H9 (cell line): ENCODE measurements around the gene MBTD1. TPM values are rescaled to one million over a fixed set of nuclear protein-coding genes. Genes with fewer than 3 reads are reported as not detected.

Source experiments
- DNase-seq: peaks from one replicate; pipeline ENCODE4 v3.0.0-alpha.2; 2017
- H2AFZ ChIP-seq: one replicate; pipeline ENCODE4 v1.6.1; 2013; ENCODE audit warnings: mild to moderate bottlenecking, low read length, control low read depth, moderate library complexity
- H2AK5ac ChIP-seq: 2 replicates; pipeline ENCODE4 v1.6.1; 2013; ENCODE audit warnings: low read length, control low read depth, mixed read lengths; ENCODE audit not compliant: insufficient read length
- H2BK120ac ChIP-seq: one replicate; pipeline ENCODE4 v1.6.1; 2013; ENCODE audit warnings: low read depth, mild to moderate bottlenecking, low read length, control low read depth, inconsistent platforms; ENCODE audit not compliant: poor library complexity, severe bottlenecking
- H2BK12ac ChIP-seq: 2 replicates; pipeline ENCODE4 v1.6.1; 2013; ENCODE audit warnings: low read length, control low read depth, mixed read lengths, low read depth; ENCODE audit not compliant: insufficient read length
- H2BK15ac ChIP-seq: 2 replicates; pipeline ENCODE4 v1.6.1; 2013; ENCODE audit warnings: low read depth, low read length, control low read depth
- H2BK20ac ChIP-seq: one replicate; pipeline ENCODE4 v1.6.1; 2013; ENCODE audit warnings: low read depth, mild to moderate bottlenecking, low read length, control low read depth, inconsistent platforms; ENCODE audit not compliant: poor library complexity, severe bottlenecking
- H2BK5ac ChIP-seq: 2 replicates; pipeline ENCODE4 v1.6.1; 2013; ENCODE audit warnings: low read length, control low read depth, mixed read lengths; ENCODE audit not compliant: insufficient read length
- H3K14ac ChIP-seq: 2 replicates; pipeline ENCODE4 v1.6.1; 2013; ENCODE audit warnings: low read length, control low read depth; ENCODE audit not compliant: insufficient read depth
- H3K18ac ChIP-seq: 2 replicates; pipeline ENCODE4 v1.6.1; 2013; ENCODE audit warnings: low read depth, mild to moderate bottlenecking, mixed read lengths, low read length, control low read depth; ENCODE audit not compliant: insufficient read length
- H3K23ac ChIP-seq: 2 replicates; pipeline ENCODE4 v1.6.1; 2013; ENCODE audit warnings: low read length, control low read depth, mixed read lengths, low read depth; ENCODE audit not compliant: insufficient read length
- H3K23me2 ChIP-seq: 2 replicates; pipeline ENCODE4 v1.6.1; 2013; ENCODE audit warnings: low read depth, mild to moderate bottlenecking, mixed read lengths, low read length, control low read depth; ENCODE audit not compliant: insufficient read length, poor library complexity, severe bottlenecking
- H3K27ac ChIP-seq: 2 replicates; pipeline ENCODE4 v1.5.1; 2013; ENCODE audit warnings: low read length, control low read depth, mixed read lengths, low read depth; ENCODE audit not compliant: insufficient read length
- H3K27me3 ChIP-seq: 2 replicates; pipeline ENCODE4 v1.6.1; 2013; ENCODE audit warnings: low read length, control low read depth, inconsistent platforms; ENCODE audit not compliant: insufficient read depth
- H3K4ac ChIP-seq: 2 replicates; pipeline ENCODE4 v1.6.1; 2013; ENCODE audit warnings: low read depth, mild to moderate bottlenecking, control low read depth, inconsistent platforms, low read length, moderate library complexity
- H3K4me1 ChIP-seq: 2 replicates; pipeline ENCODE4 v1.6.1; 2013; ENCODE audit warnings: low read length, control low read depth, inconsistent platforms; ENCODE audit not compliant: insufficient read depth
- H3K4me2 ChIP-seq: 2 replicates; pipeline ENCODE4 v1.6.1; 2013; ENCODE audit warnings: low read length, control low read depth, mixed read lengths; ENCODE audit not compliant: insufficient read length, insufficient read depth
- H3K56ac ChIP-seq: 2 replicates; pipeline ENCODE4 v1.6.1; 2013; ENCODE audit warnings: low read depth, mild to moderate bottlenecking, mixed read lengths, low read length, control low read depth; ENCODE audit not compliant: insufficient read length
- H3K79me1 ChIP-seq: 2 replicates; pipeline ENCODE4 v1.6.1; 2013; ENCODE audit warnings: low read depth, mild to moderate bottlenecking, moderate library complexity, low read length, control low read depth, inconsistent platforms; ENCODE audit not compliant: insufficient read depth, poor library complexity, severe bottlenecking
- H3K79me2 ChIP-seq: 2 replicates; pipeline ENCODE4 v1.6.1; 2013; ENCODE audit warnings: low read length, control low read depth, inconsistent platforms; ENCODE audit not compliant: insufficient read depth
- H3K9ac ChIP-seq: 2 replicates; pipeline ENCODE4 v1.6.1; 2013; ENCODE audit warnings: low read length, control low read depth, mixed read lengths; ENCODE audit not compliant: insufficient read length; ENCODE audit errors: extremely low read depth
- H3K9me3 ChIP-seq: one replicate; pipeline ENCODE4 v1.6.1; 2013; ENCODE audit warnings: low read depth, low read length, inconsistent platforms; ENCODE audit not compliant: control insufficient read depth
- H3T11ph ChIP-seq: one replicate; pipeline ENCODE4 v1.6.1; 2013; ENCODE audit warnings: mild to moderate bottlenecking, low read length, control low read depth, inconsistent platforms
- H4K20me1 ChIP-seq: one replicate; pipeline ENCODE4 v1.6.1; 2013; ENCODE audit not compliant: control insufficient read depth, insufficient read length, insufficient read depth
- H4K5ac ChIP-seq: 2 replicates; pipeline ENCODE4 v1.6.1; 2013; ENCODE audit warnings: low read depth, mild to moderate bottlenecking, mixed read lengths, low read length, control low read depth; ENCODE audit not compliant: insufficient read length
- H4K8ac ChIP-seq: replicated peaks from 2 replicates; pipeline ENCODE4 v1.6.1; 2013; ENCODE audit warnings: low read length, control low read depth, mixed read lengths, low read depth; ENCODE audit not compliant: insufficient read length
- H4K91ac ChIP-seq: 2 replicates; pipeline ENCODE4 v1.6.1; 2013; ENCODE audit warnings: low read depth, mild to moderate bottlenecking, moderate library complexity, mixed read lengths, low read length, control low read depth; ENCODE audit not compliant: insufficient read length
- H3K27ac Mint-ChIP-seq, 3 experiments: 2 replicates in 2 of 3; 3 replicates in 1 of 3; pipeline ENCODE4 v1.8.0; 2020 to 2021; ENCODE audit warnings: mixed read lengths in 3 of 3, mild to moderate bottlenecking in 1 of 3, moderate library complexity in 1 of 3
- H3K27me3 Mint-ChIP-seq: 2 replicates; pipeline ENCODE4 v1.8.0; 2021; ENCODE audit warnings: low read depth, mild to moderate bottlenecking, moderate library complexity, mixed read lengths
- H3K36me3 Mint-ChIP-seq, 3 experiments: 2 replicates in 2 of 3; 3 replicates in 1 of 3; pipeline ENCODE4 v1.8.0; 2020 to 2021; ENCODE audit warnings: low read depth in 3 of 3, mixed read lengths in 3 of 3; ENCODE audit not compliant: insufficient read depth in 1 of 3
- H3K4me1 Mint-ChIP-seq, 2 experiments: 2 replicates each; pipeline ENCODE4 v1.8.0; 2020; ENCODE audit warnings: mixed read lengths in 2 of 2
- H3K4me3 Mint-ChIP-seq, 2 experiments: 2 replicates in 1 of 2; 3 replicates in 1 of 2; pipeline ENCODE4 v1.8.0; 2020 to 2021; ENCODE audit warnings: mild to moderate bottlenecking in 2 of 2, mixed read lengths in 2 of 2, moderate library complexity in 1 of 2
- H3K9me3 Mint-ChIP-seq, 2 experiments: 2 replicates in 1 of 2; 3 replicates in 1 of 2; pipeline ENCODE4 v1.8.0; 2020; ENCODE audit warnings: mild to moderate bottlenecking in 2 of 2, mixed read lengths in 2 of 2, moderate library complexity in 1 of 2
- WGBS: extraction: QIAGEN DNeasy Blood & Tissue Kit; methylation state at CpG from one replicate; pipeline ENCODE4 v1.1.7; 2013; ENCODE audit warnings: missing lambda C conversion rate, low lambda C conversion rate, mixed read lengths; ENCODE audit not compliant: insufficient read length; ENCODE audit errors: extremely low coverage; 5-methylcytosine and 5-hydroxymethylcytosine counted together
- total RNA-seq: library from RNA; stranded (reverse); gene quantifications from 2 replicates; pipeline ENCODE4 v1.2.1, GENCODE V29; 2021
- TF ChIP-seq, protein P1 (sequence below): fragments of 200-600 bp; sonication (generic); conservative IDR thresholded peaks from 3 replicates; pipeline ENCODE4 v1.8.0; 2021; ENCODE audit warnings: antibody characterized with exemption, mild to moderate bottlenecking

Gene MBTD1
- total RNA-seq, 1 experiment from 2014 or later = 49.6 TPM

DNA sequence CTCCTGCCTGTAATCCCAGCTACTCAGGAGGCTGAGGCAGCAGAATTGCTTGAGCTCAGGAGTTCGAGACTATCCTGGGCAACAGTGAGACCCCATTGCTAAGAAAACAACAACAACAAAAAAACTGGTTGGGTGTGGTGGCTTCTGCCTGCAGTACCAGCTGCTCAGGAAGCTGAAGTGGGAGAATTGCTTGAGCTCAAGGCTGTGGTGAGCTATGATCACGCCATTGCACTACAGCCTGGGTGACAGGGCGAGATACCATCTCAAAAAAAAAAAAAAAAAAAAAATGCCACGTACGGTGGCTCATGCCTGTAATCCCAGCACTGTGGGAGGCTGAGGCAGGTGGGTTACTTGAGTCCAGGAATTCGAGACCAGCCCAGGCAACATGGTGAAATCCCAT is 59.6 kb downstream of the MBTD1 start:
- DNase-seq = no peak
- Histone ChIP-seq H3K79me1 (no peaks in the 10 kb centered on the region), H4K20me1 (no peaks in the 10 kb centered on the region), H3K9ac (no peak overlapping the region), H4K5ac (no peak overlapping the region), H3K14ac (no peak overlapping the region), H3K9me3 (no peaks in the 10 kb centered on the region), H3K18ac (no peak overlapping the region), H2BK120ac (no peak overlapping the region), H3K56ac (no peak overlapping the region), H3K23me2 (no peaks in the 10 kb centered on the region), H3K27ac (no peak overlapping the region), H3K23ac (no peak overlapping the region), H2AFZ (no peak overlapping the region), H3K4ac (no peak overlapping the region), H2BK5ac (no peak overlapping the region), H3K4me1 (no peaks in the 10 kb centered on the region), H3T11ph (no peak overlapping the region), H4K8ac (no peak overlapping the region), H2AK5ac (no peak overlapping the region), H4K91ac (no peak overlapping the region), H2BK20ac (no peak overlapping the region), H3K27me3 (no peaks in the 10 kb centered on the region), H2BK15ac (no peak overlapping the region), H3K79me2 (no peaks in the 10 kb centered on the region), H3K4me2 (no peak overlapping the region), H2BK12ac (no peak overlapping the region)
- Mint-ChIP-seq H3K4me3 (no peak overlapping the region), H3K9me3 (no peaks in the 10 kb centered on the region), H3K4me1 (no peaks in the 10 kb centered on the region), H3K27me3 (no peaks in the 10 kb centered on the region), H3K36me3 (peaks cover 9 to 69% (median 55%) of the 10 kb centered on the region in 3 experiments; a peak in 6 of 7 replicates), H3K27ac (no peak overlapping the region)
- no CpG with 5 or more reads among the region's 6 CpGs for WGBS
- TF ChIP-seq, protein P1, sequence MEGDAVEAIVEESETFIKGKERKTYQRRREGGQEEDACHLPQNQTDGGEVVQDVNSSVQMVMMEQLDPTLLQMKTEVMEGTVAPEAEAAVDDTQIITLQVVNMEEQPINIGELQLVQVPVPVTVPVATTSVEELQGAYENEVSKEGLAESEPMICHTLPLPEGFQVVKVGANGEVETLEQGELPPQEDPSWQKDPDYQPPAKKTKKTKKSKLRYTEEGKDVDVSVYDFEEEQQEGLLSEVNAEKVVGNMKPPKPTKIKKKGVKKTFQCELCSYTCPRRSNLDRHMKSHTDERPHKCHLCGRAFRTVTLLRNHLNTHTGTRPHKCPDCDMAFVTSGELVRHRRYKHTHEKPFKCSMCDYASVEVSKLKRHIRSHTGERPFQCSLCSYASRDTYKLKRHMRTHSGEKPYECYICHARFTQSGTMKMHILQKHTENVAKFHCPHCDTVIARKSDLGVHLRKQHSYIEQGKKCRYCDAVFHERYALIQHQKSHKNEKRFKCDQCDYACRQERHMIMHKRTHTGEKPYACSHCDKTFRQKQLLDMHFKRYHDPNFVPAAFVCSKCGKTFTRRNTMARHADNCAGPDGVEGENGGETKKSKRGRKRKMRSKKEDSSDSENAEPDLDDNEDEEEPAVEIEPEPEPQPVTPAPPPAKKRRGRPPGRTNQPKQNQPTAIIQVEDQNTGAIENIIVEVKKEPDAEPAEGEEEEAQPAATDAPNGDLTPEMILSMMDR = no peak
